A549 treated with Hydrocortisone at 1 μM for 4 hours (cell line): ENCODE data around the gene OBI1. TPM values are rescaled to one million over a fixed set of nuclear protein-coding genes. Genes with fewer than 3 reads are reported as not detected.

Experiments
- total RNA-seq: library from RNA; stranded (reverse); fragments of 200-300 nt; extraction: Qiagen RNA extraction; gene quantifications from 5 replicates; pipeline ENCODE4 v1.2.3, GENCODE V29; 2022

Gene OBI1, protein sequence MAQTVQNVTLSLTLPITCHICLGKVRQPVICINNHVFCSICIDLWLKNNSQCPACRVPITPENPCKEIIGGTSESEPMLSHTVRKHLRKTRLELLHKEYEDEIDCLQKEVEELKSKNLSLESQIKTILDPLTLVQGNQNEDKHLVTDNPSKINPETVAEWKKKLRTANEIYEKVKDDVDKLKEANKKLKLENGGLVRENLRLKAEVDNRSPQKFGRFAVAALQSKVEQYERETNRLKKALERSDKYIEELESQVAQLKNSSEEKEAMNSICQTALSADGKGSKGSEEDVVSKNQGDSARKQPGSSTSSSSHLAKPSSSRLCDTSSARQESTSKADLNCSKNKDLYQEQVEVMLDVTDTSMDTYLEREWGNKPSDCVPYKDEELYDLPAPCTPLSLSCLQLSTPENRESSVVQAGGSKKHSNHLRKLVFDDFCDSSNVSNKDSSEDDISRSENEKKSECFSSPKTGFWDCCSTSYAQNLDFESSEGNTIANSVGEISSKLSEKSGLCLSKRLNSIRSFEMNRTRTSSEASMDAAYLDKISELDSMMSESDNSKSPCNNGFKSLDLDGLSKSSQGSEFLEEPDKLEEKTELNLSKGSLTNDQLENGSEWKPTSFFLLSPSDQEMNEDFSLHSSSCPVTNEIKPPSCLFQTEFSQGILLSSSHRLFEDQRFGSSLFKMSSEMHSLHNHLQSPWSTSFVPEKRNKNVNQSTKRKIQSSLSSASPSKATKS
- 7.6 to 11.6 TPM (median 8.1 TPM) in 5 replicates for total RNA-seq

DNA sequence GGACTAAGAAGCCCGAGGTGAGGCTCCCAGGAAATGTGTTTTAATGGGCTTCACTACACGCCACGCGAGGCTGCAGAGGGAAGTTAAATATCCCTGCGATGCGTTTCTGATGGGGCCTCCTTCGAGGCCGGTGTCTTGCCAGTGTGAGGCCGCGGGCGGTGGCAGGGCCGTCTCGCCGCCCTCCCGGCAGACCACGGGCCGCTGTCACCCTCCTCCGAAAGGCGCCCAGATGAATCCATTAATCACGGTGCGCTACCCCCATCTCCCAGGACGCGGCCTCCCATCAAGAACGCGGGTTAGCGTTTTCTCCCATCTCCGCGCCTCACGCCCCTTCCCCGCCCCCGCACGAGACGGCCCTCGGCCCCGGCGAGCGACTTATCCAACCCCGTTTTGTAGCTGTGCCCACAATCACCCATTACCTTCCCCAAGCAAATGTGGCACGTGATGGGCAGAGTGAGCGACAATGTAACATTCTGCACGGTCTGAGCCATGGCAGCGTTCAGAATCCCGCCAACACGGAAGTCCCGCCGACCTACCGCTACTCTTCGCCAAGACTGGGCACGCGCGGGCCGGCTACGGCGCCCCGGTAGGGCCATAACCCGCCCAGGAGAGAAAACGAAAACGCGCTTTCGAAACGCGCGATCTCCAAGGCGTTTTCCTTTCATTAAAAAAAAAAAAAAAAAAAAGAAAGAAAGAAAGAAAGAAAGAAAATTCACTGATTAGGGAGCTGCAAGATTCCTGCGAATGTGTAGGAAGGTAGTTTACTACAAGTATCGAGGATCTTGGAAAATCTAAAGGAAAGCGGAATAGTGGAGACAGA, at the start of gene OBI1:
OBI1 (minus strand) TSS at position 526 of the 820 bp plus-strand sequence; CDS start at position 491, 35 bp downstream.

DNA sequence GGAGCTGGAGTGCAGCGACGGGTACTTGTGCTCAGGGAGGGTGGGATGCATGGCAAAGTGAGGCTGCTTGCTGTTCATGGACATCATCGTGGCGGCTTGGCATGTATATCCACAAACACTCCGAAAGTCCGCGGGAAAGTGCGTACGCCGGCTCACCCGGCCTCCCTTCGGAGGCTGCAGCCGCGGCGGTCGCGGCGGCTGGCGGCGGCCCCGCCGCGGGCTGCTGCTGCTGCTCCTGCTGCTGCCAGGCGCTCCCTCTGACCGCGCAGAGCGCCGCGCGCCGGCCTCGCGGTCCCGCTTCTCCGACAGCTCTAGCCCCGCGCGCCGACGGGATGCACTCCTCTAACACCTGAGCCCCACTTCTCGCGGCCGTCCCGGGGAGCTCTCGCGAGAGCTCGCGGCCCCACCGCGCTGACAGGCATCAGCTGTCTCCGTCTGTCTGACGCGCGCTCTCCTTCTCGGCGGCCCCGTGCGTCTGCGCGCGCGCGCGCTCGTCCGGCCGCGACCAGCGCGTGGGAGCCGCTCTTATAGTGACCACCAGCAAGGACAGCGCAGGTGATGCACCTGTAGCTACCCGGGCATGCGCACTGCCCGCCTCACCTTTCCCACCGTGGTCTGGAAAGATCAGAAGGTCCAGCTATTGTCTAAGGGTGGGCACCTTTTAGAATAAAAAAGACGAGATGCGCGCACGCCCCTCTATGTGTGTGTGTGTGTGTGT, 55.6 kb downstream of the OBI1 start, which contains the start of gene POU4F1:
POU4F1 (minus strand) TSS at position 313 of the 718 bp plus-strand sequence; CDS start at position 87, 226 bp downstream.

Other genes starting within 250 kb of the OBI1 start
- gene POU4F1, start 55.6 kb downstream of the OBI1 start, total RNA-seq = 0.73 to 0.95 TPM (median 0.78 TPM) in 5 replicates